Activated CD4-positive, alpha-beta memory T cell treated with anti-CD3 and anti-CD28 coated beads, Interleukin-2, amount 10 ng/mL, durations not matched to agents 7 days and 5 days (primary cell): ENCODE results near the gene FARS2. TPM values are rescaled to one million over a fixed set of nuclear protein-coding genes. Genes with fewer than 3 reads are reported as not detected.
"Not testable (repeated sequence)": the region's sequence is repeated elsewhere in the genome, so short reads cannot be mapped to it uniquely, and the experiment has no call there.

Source experiments
- CTCF ChIA-PET: fragments of 350-600 bp; sonication (Branson Sonifier 250); formaldehyde crosslinking; loops from one replicate; lab custom pipeline; 2021; ENCODE audit warnings: antibody characterized with exemption, inconsistent platforms; lab: Charles Lee
- POLR2A ChIA-PET: fragments of 350-600 bp; sonication (Branson Sonifier 250); formaldehyde crosslinking; loops from one replicate; lab custom pipeline; 2021; ENCODE audit warnings: antibody characterized with exemption; lab: Charles Lee
- DNase-seq: peaks from one replicate; pipeline ENCODE4 v3.0.0-alpha.2; 2020
- H3K27ac Mint-ChIP-seq: one replicate; pipeline ENCODE4 v1.8.0; 2021; ENCODE audit warnings: mild to moderate bottlenecking, mixed read lengths
- H3K27me3 Mint-ChIP-seq: one replicate; pipeline ENCODE4 v1.8.0; 2021; ENCODE audit warnings: mixed read lengths
- H3K36me3 Mint-ChIP-seq: one replicate; pipeline ENCODE4 v1.8.0; 2021; ENCODE audit warnings: low read depth, mixed read lengths
- H3K4me1 Mint-ChIP-seq: one replicate; pipeline ENCODE4 v1.8.0; 2021; ENCODE audit warnings: mixed read lengths
- H3K4me3 Mint-ChIP-seq: one replicate; pipeline ENCODE4 v1.8.0; 2021; ENCODE audit warnings: mild to moderate bottlenecking, mixed read lengths
- H3K9me3 Mint-ChIP-seq: one replicate; pipeline ENCODE4 v1.8.0; 2021; ENCODE audit warnings: mixed read lengths
- total RNA-seq, 2 experiments: library from RNA; stranded (reverse); gene quantifications; one replicate each; pipeline ENCODE4 v1.2.3, GENCODE V29; 2021

Gene FARS2
- total RNA-seq, 2 experiments from 2014 or later = 17.6 to 18.7 TPM

- Mint-ChIP-seq H3K4me1 (peaks cover 13% of the 10 kb centered on the region), H3K27ac (no peak overlapping the region), H3K9me3 (no peaks in the 10 kb centered on the region), H3K27me3 (no peaks in the 10 kb centered on the region), H3K4me3 (no peak overlapping the region), H3K36me3 (no peaks in the 10 kb centered on the region)
- CTCF ChIA-PET = no interaction called here
- POLR2A ChIA-PET = no interaction called here
- no peak for DNase-seq
Observed at GRCh38 chr6:5697508-5697907, 436.2 kb downstream of the FARS2 start.

- no peak for DNase-seq
- no peaks in the 10 kb centered on the region for H3K9me3 Mint-ChIP-seq
- H3K4me1 Mint-ChIP-seq = peaks cover 13% of the 10 kb centered on the region
- POLR2A ChIA-PET = no interaction called here
- H3K27me3 Mint-ChIP-seq = no peaks in the 10 kb centered on the region
- H3K27ac Mint-ChIP-seq = no peak overlapping the region
- H3K4me3 Mint-ChIP-seq = no peak overlapping the region
- CTCF ChIA-PET = no interaction called here
- H3K36me3 Mint-ChIP-seq = no peaks in the 10 kb centered on the region
Observed at GRCh38 chr6:5698318-5698717, 437.0 kb downstream of the FARS2 start.

GRCh38 chr6:5699064-5699463 is 437.8 kb downstream of the FARS2 start:
- H3K4me3 Mint-ChIP-seq, H3K36me3 Mint-ChIP-seq, H3K27me3 Mint-ChIP-seq, H3K9me3 Mint-ChIP-seq, DNase-seq, CTCF ChIA-PET, POLR2A ChIA-PET, H3K27ac Mint-ChIP-seq: not testable (repeated sequence)
- H3K4me1 Mint-ChIP-seq = peaks cover 13% of the 10 kb centered on the region

- Mint-ChIP-seq H3K27ac (no peak overlapping the region), H3K9me3 (no peaks in the 10 kb centered on the region), H3K4me3 (no peak overlapping the region), H3K4me1 (peaks cover 10% of the 10 kb centered on the region), H3K36me3 (no peaks in the 10 kb centered on the region), H3K27me3 (no peaks in the 10 kb centered on the region)
- ChIA-PET CTCF (no interaction called here), POLR2A (no interaction called here)
- no peak for DNase-seq
Observed at GRCh38 chr6:5701174-5701573, 439.9 kb downstream of the FARS2 start.

- Mint-ChIP-seq H3K4me1 (peaks cover 13% of the 10 kb centered on the region), H3K9me3 (no peaks in the 10 kb centered on the region), H3K27me3 (no peaks in the 10 kb centered on the region), H3K27ac (no peak overlapping the region), H3K4me3 (no peak overlapping the region), H3K36me3 (no peaks in the 10 kb centered on the region)
- DNase-seq = no peak
- POLR2A ChIA-PET = no interaction called here
- CTCF ChIA-PET = no interaction called here
Observed at GRCh38 chr6:5704708-5705107, 443.4 kb downstream of the FARS2 start.

- DNase-seq = no peak
- CTCF ChIA-PET = no interaction called here
- Mint-ChIP-seq H3K27me3 (no peaks in the 10 kb centered on the region), H3K27ac (no peak overlapping the region), H3K4me3 (no peak overlapping the region), H3K4me1 (peaks cover 13% of the 10 kb centered on the region), H3K9me3 (no peaks in the 10 kb centered on the region), H3K36me3 (no peaks in the 10 kb centered on the region)
- POLR2A ChIA-PET = no interaction called here
Observed at GRCh38 chr6:5705252-5705651, 443.9 kb downstream of the FARS2 start.

- DNase-seq = no peak
- Mint-ChIP-seq H3K4me3 (no peak overlapping the region), H3K36me3 (no peaks in the 10 kb centered on the region), H3K27me3 (no peaks in the 10 kb centered on the region), H3K27ac (no peak overlapping the region), H3K9me3 (no peaks in the 10 kb centered on the region), H3K4me1 (peaks cover 13% of the 10 kb centered on the region)
- ChIA-PET CTCF (interaction anchor here (0.6 kb wide), 1 partner anchor 562 kb away, joined by 3 read pairs; no protein-coding TSS in a partner anchor), POLR2A (no interaction called here)
Observed at GRCh38 chr6:5706124-5707033, 445.1 kb downstream of the FARS2 start.

- Mint-ChIP-seq H3K36me3 (no peaks in the 10 kb centered on the region), H3K4me1 (peaks cover 13% of the 10 kb centered on the region), H3K9me3 (no peaks in the 10 kb centered on the region), H3K27ac (no peak overlapping the region), H3K27me3 (no peaks in the 10 kb centered on the region), H3K4me3 (no peak overlapping the region)
- no peak for DNase-seq
- ChIA-PET POLR2A (no interaction called here), CTCF (no interaction called here)
Observed at GRCh38 chr6:5707281-5708045, 446.1 kb downstream of the FARS2 start.

GRCh38 chr6:5710516-5710915 is 449.2 kb downstream of the FARS2 start:
- Mint-ChIP-seq H3K27me3 (no peaks in the 10 kb centered on the region), H3K4me3 (no peak overlapping the region), H3K36me3 (no peaks in the 10 kb centered on the region), H3K4me1 (peaks cover 12% of the 10 kb centered on the region), H3K9me3 (no peaks in the 10 kb centered on the region), H3K27ac (no peak overlapping the region)
- ChIA-PET CTCF (interaction anchor here (0.6 to 0.9 kb wide), 2 partner anchors 30 to 421 kb away, joined by 3 to 4 read pairs; no protein-coding TSS in a partner anchor), POLR2A (no interaction called here)
- DNase-seq = no peak

- Mint-ChIP-seq H3K4me3 (no peak overlapping the region), H3K36me3 (no peaks in the 10 kb centered on the region), H3K27me3 (no peaks in the 10 kb centered on the region), H3K4me1 (peaks cover 8% of the 10 kb centered on the region), H3K27ac (no peak overlapping the region), H3K9me3 (peaks cover 2% of the 10 kb centered on the region)
- no peak for DNase-seq
- ChIA-PET CTCF (interaction anchor here (0.6 to 0.9 kb wide), 2 partner anchors 30 to 420 kb away, joined by 3 to 4 read pairs; no protein-coding TSS in a partner anchor), POLR2A (no interaction called here)
Observed at GRCh38 chr6:5710936-5711335, 449.6 kb downstream of the FARS2 start.

- ChIA-PET POLR2A (no interaction called here), CTCF (no interaction called here)
- Mint-ChIP-seq H3K27me3 (no peaks in the 10 kb centered on the region), H3K27ac (no peak overlapping the region), H3K4me3 (no peak overlapping the region), H3K4me1 (no peaks in the 10 kb centered on the region), H3K36me3 (peaks cover 11% of the 10 kb centered on the region), H3K9me3 (peaks cover 14% of the 10 kb centered on the region)
- DNase-seq = no peak
Observed at GRCh38 chr6:5712349-5713215, 451.3 kb downstream of the FARS2 start.

- no peak for DNase-seq
- H3K27me3 Mint-ChIP-seq = no peaks in the 10 kb centered on the region
- peaks cover 14% of the 10 kb centered on the region for H3K9me3 Mint-ChIP-seq
- POLR2A ChIA-PET = no interaction called here
- no peak overlapping the region for H3K4me3 Mint-ChIP-seq
- no peaks in the 10 kb centered on the region for H3K4me1 Mint-ChIP-seq
- H3K36me3 Mint-ChIP-seq = peaks cover 11% of the 10 kb centered on the region
- CTCF ChIA-PET = no interaction called here
- H3K27ac Mint-ChIP-seq = no peak overlapping the region
Observed at GRCh38 chr6:5713519-5713918, 452.2 kb downstream of the FARS2 start.
